A549 (cell line): ENCODE data around the gene KIF1A. TPM values are rescaled to one million over a fixed set of nuclear protein-coding genes. Genes with fewer than 3 reads are reported as not detected.

Source experiments
- ATAC-seq, 2 experiments: fragments of 200-7000 bp in 1 of 2; fragments of >200 bp in 1 of 2; cut with Nextera tagmentation in 1 of 2; cut with Tn5 transposase in 1 of 2; 3 replicates each; pipeline versions ENCODE4 v1.8.0 to v1.9.1; 2018 to 2020; ENCODE audit warnings: mild to moderate bottlenecking in 1 of 2, moderate library complexity in 1 of 2
- CTCF ChIA-PET: fragments of 300-600 bp; sonication (Branson Sonifier 250); formaldehyde crosslinking; extraction: SDS; loops from one replicate; lab custom pipeline; 2021; ENCODE audit warnings: antibody characterized with exemption, inconsistent platforms; lab: Yijun Ruan, JAX
- POLR2A ChIA-PET: fragments of 350-600 bp; formaldehyde crosslinking; extraction: SDS; loops from one replicate; lab custom pipeline; 2021; ENCODE audit warnings: antibody characterized with exemption, inconsistent platforms; lab: Yijun Ruan, JAX
- DNase-seq, 2 experiments: peaks; one replicate each; pipeline versions ENCODE4 v3.0.0 to v3.0.0-alpha.2; 2011 to 2016; ENCODE audit warnings: low read depth in 1 of 2, low spot score in 1 of 2
- FAIRE-seq: peaks from 2 replicates; lab custom pipeline; 2011; peaks lifted over from hg19 to GRCh38; lab: Jason Lieb, UNC
- H3K27ac ChIP-seq, 2 experiments: fragments of >200 bp; sonication (Bioruptor Twin); formaldehyde crosslinking; 3 replicates each; pipeline ENCODE4 v1.5.1; 2016 to 2017
- H3K4me1 ChIP-seq: fragments of >200 bp; sonication (Bioruptor Twin); formaldehyde crosslinking; 3 replicates; pipeline ENCODE4 v1.6.1; 2016
- H3K4me2 ChIP-seq: fragments of >200 bp; sonication (Bioruptor Twin); formaldehyde crosslinking; 3 replicates; pipeline ENCODE4 v1.6.1; 2016
- H3K4me3 ChIP-seq: fragments of >200 bp; sonication (Bioruptor Twin); formaldehyde crosslinking; 3 replicates; pipeline ENCODE4 v1.5.1; 2016
- H3K9me3 ChIP-seq: fragments of >200 bp; sonication (Bioruptor Twin); formaldehyde crosslinking; 3 replicates; pipeline ENCODE4 v1.6.1; 2016
- BHLHE40 ChIP-seq: IDR thresholded peaks from 2 replicates; pipeline ENCODE4 v1.6.1; 2012; ENCODE audit warnings: low read depth, low read length, inconsistent platforms
- CBX2 ChIP-seq: fragments of 200-600 bp; sonication (generic); IDR thresholded peaks from 2 replicates; pipeline ENCODE4 v1.6.1; 2016; ENCODE audit warnings: low read depth, mild to moderate bottlenecking, borderline replicate concordance
- CEBPB ChIP-seq, 2 experiments: fragments of >200 bp in 1 of 2; sonication (Bioruptor Twin) in 1 of 2; formaldehyde crosslinking in 1 of 2; IDR thresholded peaks; 2 replicates each; pipeline ENCODE4 v1.6.1; 2012 to 2016
- EHF ChIP-seq: fragments of 250-450 bp; sonication (Bioruptor Pico); IDR thresholded peaks from 2 replicates; pipeline ENCODE4 v1.5.0; 2020; ENCODE audit warnings: mild to moderate bottlenecking
- FOSB ChIP-seq: fragments of 250-450 bp; sonication (Bioruptor Pico); IDR thresholded peaks from 2 replicates; pipeline ENCODE4 v1.5.0; 2020; ENCODE audit warnings: mild to moderate bottlenecking, moderate library complexity
- HES2 ChIP-seq: fragments of >200 bp; sonication (Bioruptor Twin); formaldehyde crosslinking; IDR thresholded peaks from 2 replicates; pipeline ENCODE4 v1.6.1; 2016
- HMGXB4 ChIP-seq: fragments of 250-450 bp; sonication (Bioruptor Pico); IDR thresholded peaks from 2 replicates; pipeline ENCODE4 v1.5.0; 2021; ENCODE audit warnings: mild to moderate bottlenecking, moderate library complexity, borderline replicate concordance
- HOXB5 ChIP-seq: fragments of 250-450 bp; sonication (Bioruptor Pico); IDR thresholded peaks from 2 replicates; pipeline ENCODE4 v1.5.0; 2020; ENCODE audit warnings: mild to moderate bottlenecking, moderate library complexity
- MAFK ChIP-seq: fragments of 450-650 bp; IDR thresholded peaks from 2 replicates; pipeline ENCODE4 v1.6.1; 2014; ENCODE audit not compliant: partially characterized antibody
- NFE2L2 ChIP-seq: fragments of 150-350 bp; conservative IDR thresholded peaks from 2 replicates; pipeline ENCODE4 v1.6.1; 2014; ENCODE audit warnings: low read length
- POLR2AphosphoS2 ChIP-seq: conservative IDR thresholded peaks from 2 replicates; pipeline ENCODE4 v1.6.1; 2012; ENCODE audit warnings: low read length, improper control_type of control experiment, inconsistent platforms
- RARB ChIP-seq: fragments of 250-450 bp; sonication (Bioruptor Pico); IDR thresholded peaks from 2 replicates; pipeline ENCODE4 v1.8.0; 2021; ENCODE audit warnings: mild to moderate bottlenecking, moderate library complexity
- RFX5 ChIP-seq: fragments of 450-650 bp; IDR thresholded peaks from 2 replicates; pipeline ENCODE4 v1.7.1; 2014; ENCODE audit warnings: antibody characterized with exemption, mild to moderate bottlenecking, moderate library complexity
- RNF2 ChIP-seq: fragments of 200-600 bp; sonication (generic); IDR thresholded peaks from 2 replicates; pipeline ENCODE4 v1.6.1; 2016; ENCODE audit warnings: low read depth, mild to moderate bottlenecking, antibody characterized with exemption, moderate library complexity, borderline replicate concordance
- SMC3 ChIP-seq: fragments of >200 bp; sonication (Bioruptor Twin); formaldehyde crosslinking; IDR thresholded peaks from 3 replicates; pipeline ENCODE4 v1.6.1; 2018; ENCODE audit warnings: inconsistent platforms
- WGBS: methylation state at CpG from one replicate; pipeline ENCODE4 v1.1.6; 2017; ENCODE audit errors: missing lambda C conversion rate; 5-methylcytosine and 5-hydroxymethylcytosine counted together
- polyA minus RNA-seq: library from RNA; depleted of rRNA, polyadenylated mRNA; stranded (reverse); fragments of >200 nt; gene quantifications from 2 replicates; pipeline ENCODE4 v1.2.3, GENCODE V29; 2011; rRNA and poly(A)+ RNA removed
- polyA plus RNA-seq, 4 experiments: library from polyadenylated mRNA; depleted of rRNA in 3 of 4; stranded (reverse); fragments of >200 nt; fragmentation: RNase III in 1 of 4; extraction: RNeasy Plus Mini Kit Qiagen cat#74134 plus additional on column Dnase treatment in 1 of 4; gene quantifications; 2 replicates in 3 of 4; 3 replicates in 1 of 4; pipeline ENCODE4 v1.2.3, GENCODE V29; 2011 to 2017

KIF1A gene
- polyA plus RNA-seq (2011; rRNA removed) = 0.28 and 0.50 TPM in 2 replicates
- 0.33 and 0.45 TPM in 2 replicates for polyA plus RNA-seq (2012; cell fraction: cytosol; rRNA removed)
- 1.4 and 1.5 TPM in 2 replicates for polyA plus RNA-seq (2012; cell fraction: nucleus; rRNA removed)
- polyA plus RNA-seq (2017; fragmentation: RNase III; extraction: RNeasy Plus Mini Kit Qiagen cat#74134 plus additional on column Dnase treatment) = 0.26 to 0.35 TPM (median 0.28 TPM) in 3 replicates
- polyA minus RNA-seq = 1.2 and 1.9 TPM in 2 replicates

GRCh38 chr2:240819858-240820606, at the start of gene KIF1A:
KIF1A (minus strand) TSS chr2:240820219; CDS start chr2:240797752, 22,467 bp downstream.
- 2% methylated on average over 11 of the region's 104 CpGs for WGBS
- Histone ChIP-seq H3K9me3 (peaks cover 15% of the 10 kb centered on the region), H3K4me3 (peak within 1 kb of the TSS; percentile 58), H3K27ac (peak within 1 kb of the TSS; percentile 29 to 66; a peak in 5 of 6 replicates)
- TF ChIP-seq MAFK (no peak), RNF2 (0 out of 2 replicates have a peak, but pooled peaks have one; percentile 2)
- TF ChIP-seq, all 56 proteins: peak for 1
- no peak for DNase-seq
- ChIA-PET CTCF (interaction anchor here (1.1 kb wide), 1 partner anchor 10 kb away, joined by 4 read pairs; no protein-coding TSS in a partner anchor), POLR2A (no interaction called here)
- ATAC-seq = peak in 1 of 2 experiments; percentile 32; a peak in 2 of 6 replicates
- H3K4me1 ChIP-seq = peaks cover 22% of the 10 kb centered on the region
- FAIRE-seq = no peak
- H3K4me2 ChIP-seq = peak within 1 kb of the TSS; percentile 100

GRCh38 chr2:240869109-240869955, 49.3 kb upstream of the KIF1A start:
- FAIRE-seq (no peak), ATAC-seq (no peak), DNase-seq (no peak)
- POLR2A ChIA-PET = no interaction called here
- 68% methylated on average over 17 of the region's 25 CpGs for WGBS
- CTCF ChIA-PET = interaction anchor here (0.7 to 5.7 kb wide), 4 partner anchors 9 to 18 kb away, joined by 3 to 24 read pairs (median 4); no protein-coding TSS in a partner anchor
- H3K4me2 ChIP-seq = no peak overlapping the region
- H3K9me3 ChIP-seq = no peaks in the 10 kb centered on the region
- H3K27ac ChIP-seq = no peak overlapping the region
- no peaks in the 10 kb centered on the region for H3K4me1 ChIP-seq
- no peak for TF ChIP-seq BHLHE40
- no peak for TF ChIP-seq FOSB
- TF ChIP-seq CBX2 = no peak
- TF ChIP-seq SMC3 = no peak
- no peak for TF ChIP-seq HMGXB4 (CRISPR knock-in tag)
- no peak for TF ChIP-seq NFE2L2
- TF ChIP-seq RARB (CRISPR knock-in tag) = no peak
- no peak for TF ChIP-seq POLR2AphosphoS2
- H3K4me3 ChIP-seq = no peak overlapping the region

- no peaks in the 10 kb centered on the region for H3K9me3 ChIP-seq
- ATAC-seq (no peak), FAIRE-seq (no peak)
- POLR2A ChIA-PET = no interaction called here
- TF ChIP-seq HOXB5 (CRISPR knock-in tag) (no peak), MAFK (no peak), HES2 (no peak), CBX2 (no peak), POLR2AphosphoS2 (no peak), CEBPB (IDR thresholded peaks at IDR 0.05) (no peak), EHF (CRISPR knock-in tag) (no peak), RFX5 (no peak)
- TF ChIP-seq, all 56 proteins: peak for 0
- no peak within 1 kb of the TSS for H3K4me3 ChIP-seq
- H3K4me2 ChIP-seq = no peak within 1 kb of the TSS
- CTCF ChIA-PET = interaction anchor here (0.8 to 5.7 kb wide), 2 partner anchors 11 to 17 kb away, joined by 3 to 24 read pairs; no protein-coding TSS in a partner anchor
- no peak for DNase-seq
- WGBS = 62% methylated on average over 12 of the region's 21 CpGs
- no peak within 1 kb of the TSS for H3K27ac ChIP-seq
- no peaks in the 10 kb centered on the region for H3K4me1 ChIP-seq
These were observed 48.5 kb upstream of the KIF1A start, which contains the start of gene AGXT for GRCh38 chr2:240868286-240869108. AGXT (plus strand) TSS chr2:240868824; CDS start chr2:240868866, 42 bp downstream.
